22Rv1 (cell line): ENCODE results near the gene NGB.

Source experiments
- ZFX ChIP-seq: fragments of 450-650 bp; IDR thresholded peaks from 2 replicates; pipeline ENCODE4 v1.6.1; 2017; ENCODE audit warnings: antibody characterized with exemption, borderline replicate concordance
- TF ChIP-seq, protein P1 (sequence below): fragments of 450-650 bp; IDR thresholded peaks from 2 replicates; pipeline ENCODE4 v1.5.1; 2017; ENCODE audit warnings: mild to moderate bottlenecking

DNA sequence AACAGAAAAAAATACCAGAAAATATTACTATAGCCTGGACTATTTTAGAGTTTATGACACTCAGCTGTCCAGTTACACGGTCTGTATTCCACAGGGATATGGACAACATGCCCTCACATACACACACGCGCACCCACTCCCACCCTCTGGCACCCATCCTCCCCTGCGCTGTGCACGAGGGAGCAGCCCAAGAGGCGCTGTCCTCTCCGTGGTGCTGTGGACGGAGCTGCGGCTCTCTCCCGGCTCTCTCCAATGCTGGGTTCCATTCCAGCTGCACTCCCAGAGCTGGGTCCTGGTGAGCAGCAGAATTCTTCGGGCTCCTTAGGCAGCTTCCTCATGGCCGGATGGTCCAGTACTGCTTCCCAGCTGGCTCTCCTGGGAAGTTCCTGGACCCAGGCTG is 6.0 kb upstream of the NGB start:
- TF ChIP-seq, protein P1, sequence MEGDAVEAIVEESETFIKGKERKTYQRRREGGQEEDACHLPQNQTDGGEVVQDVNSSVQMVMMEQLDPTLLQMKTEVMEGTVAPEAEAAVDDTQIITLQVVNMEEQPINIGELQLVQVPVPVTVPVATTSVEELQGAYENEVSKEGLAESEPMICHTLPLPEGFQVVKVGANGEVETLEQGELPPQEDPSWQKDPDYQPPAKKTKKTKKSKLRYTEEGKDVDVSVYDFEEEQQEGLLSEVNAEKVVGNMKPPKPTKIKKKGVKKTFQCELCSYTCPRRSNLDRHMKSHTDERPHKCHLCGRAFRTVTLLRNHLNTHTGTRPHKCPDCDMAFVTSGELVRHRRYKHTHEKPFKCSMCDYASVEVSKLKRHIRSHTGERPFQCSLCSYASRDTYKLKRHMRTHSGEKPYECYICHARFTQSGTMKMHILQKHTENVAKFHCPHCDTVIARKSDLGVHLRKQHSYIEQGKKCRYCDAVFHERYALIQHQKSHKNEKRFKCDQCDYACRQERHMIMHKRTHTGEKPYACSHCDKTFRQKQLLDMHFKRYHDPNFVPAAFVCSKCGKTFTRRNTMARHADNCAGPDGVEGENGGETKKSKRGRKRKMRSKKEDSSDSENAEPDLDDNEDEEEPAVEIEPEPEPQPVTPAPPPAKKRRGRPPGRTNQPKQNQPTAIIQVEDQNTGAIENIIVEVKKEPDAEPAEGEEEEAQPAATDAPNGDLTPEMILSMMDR: no peak
- no peak for TF ChIP-seq ZFX
